Measurements from ENCODE around the gene AMOTL2. TPM values are rescaled to one million over a fixed set of nuclear protein-coding genes. Genes with fewer than 3 reads are reported as not detected.
A peak's percentile ranks its signal among the peaks of the same experiment; 100 is the strongest.

Gene AMOTL2
- total and polyA plus RNA-seq, 4 donors, result 4.2 to 16.7 (median 9.4) TPM

- H3K27ac ChIP-seq (ENCODE audit: low read depth in 1 of 2, low read length in 2 of 2), result peak overlapping the region in 1 of 2 donors; percentile 4
- no peak overlapping the region for H3K4me3 ChIP-seq (ENCODE audit: low read depth in 1 of 3, low read length in 3 of 3)
- no peaks in the 10 kb centered on the region for H3K9me3 ChIP-seq (ENCODE audit: control insufficient read depth in 4 of 4, low read length in 3 of 4)
- 88% methylated on average over 3 of the region's 3 CpGs for WGBS
- TF ChIP-seq SP1 (IDR thresholded peaks at IDR 0.05) (no peak), FOXA2 (IDR thresholded peaks at IDR 0.05) (no peak), RXRA (IDR thresholded peaks at IDR 0.05) (no peak), FOXA1 (IDR thresholded peaks at IDR 0.05) (no peak)
- TF ChIP-seq, protein P1, sequence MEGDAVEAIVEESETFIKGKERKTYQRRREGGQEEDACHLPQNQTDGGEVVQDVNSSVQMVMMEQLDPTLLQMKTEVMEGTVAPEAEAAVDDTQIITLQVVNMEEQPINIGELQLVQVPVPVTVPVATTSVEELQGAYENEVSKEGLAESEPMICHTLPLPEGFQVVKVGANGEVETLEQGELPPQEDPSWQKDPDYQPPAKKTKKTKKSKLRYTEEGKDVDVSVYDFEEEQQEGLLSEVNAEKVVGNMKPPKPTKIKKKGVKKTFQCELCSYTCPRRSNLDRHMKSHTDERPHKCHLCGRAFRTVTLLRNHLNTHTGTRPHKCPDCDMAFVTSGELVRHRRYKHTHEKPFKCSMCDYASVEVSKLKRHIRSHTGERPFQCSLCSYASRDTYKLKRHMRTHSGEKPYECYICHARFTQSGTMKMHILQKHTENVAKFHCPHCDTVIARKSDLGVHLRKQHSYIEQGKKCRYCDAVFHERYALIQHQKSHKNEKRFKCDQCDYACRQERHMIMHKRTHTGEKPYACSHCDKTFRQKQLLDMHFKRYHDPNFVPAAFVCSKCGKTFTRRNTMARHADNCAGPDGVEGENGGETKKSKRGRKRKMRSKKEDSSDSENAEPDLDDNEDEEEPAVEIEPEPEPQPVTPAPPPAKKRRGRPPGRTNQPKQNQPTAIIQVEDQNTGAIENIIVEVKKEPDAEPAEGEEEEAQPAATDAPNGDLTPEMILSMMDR (IDR thresholded peaks at IDR 0.05; ENCODE audit: low read depth, low read length, missing input control), result no peak
- H3K4me1 ChIP-seq (ENCODE audit: control insufficient read depth in 4 of 4, insufficient read depth in 4 of 4, low read length in 3 of 4), result no peaks in the 10 kb centered on the region
- H3K9ac ChIP-seq (ENCODE audit: low read depth in 1 of 2, low read length in 2 of 2), result no peak overlapping the region
- H3K36me3 ChIP-seq (ENCODE audit: control insufficient read depth in 4 of 4, insufficient read depth in 3 of 4, low read depth in 1 of 4, low read length in 3 of 4), result no peaks in the 10 kb centered on the region
- no peak for DNase-seq (ENCODE audit: low spot score)
- H3K27me3 ChIP-seq (ENCODE audit: control insufficient read depth in 4 of 4, insufficient read depth in 4 of 4, low read length in 3 of 4), result no peaks in the 10 kb centered on the region
Measured at GRCh38 chr3:134334231-134334900, 39.9 kb downstream of the AMOTL2 start.

- H3K27ac ChIP-seq (ENCODE audit: low read depth in 1 of 2, low read length in 2 of 2), result peak overlapping the region in 1 of 2 donors; percentile 4
- no peak overlapping the region for H3K4me3 ChIP-seq (ENCODE audit: low read depth in 1 of 3, low read length in 3 of 3)
- WGBS, result 88% methylated on average over 10 of the region's 10 CpGs
- H3K36me3 ChIP-seq (ENCODE audit: control insufficient read depth in 4 of 4, insufficient read depth in 3 of 4, low read depth in 1 of 4, low read length in 3 of 4), result no peaks in the 10 kb centered on the region
- no peaks in the 10 kb centered on the region for H3K4me1 ChIP-seq (ENCODE audit: control insufficient read depth in 4 of 4, insufficient read depth in 4 of 4, low read length in 3 of 4)
- no peak for DNase-seq (ENCODE audit: low spot score)
- H3K9ac ChIP-seq (ENCODE audit: low read depth in 1 of 2, low read length in 2 of 2), result no peak overlapping the region
- no peaks in the 10 kb centered on the region for H3K9me3 ChIP-seq (ENCODE audit: control insufficient read depth in 4 of 4, low read length in 3 of 4)
- no peaks in the 10 kb centered on the region for H3K27me3 ChIP-seq (ENCODE audit: control insufficient read depth in 4 of 4, insufficient read depth in 4 of 4, low read length in 3 of 4)
- TF ChIP-seq NR2F2 (IDR thresholded peaks at IDR 0.05) (peak; percentile 45), GABPA (IDR thresholded peaks at IDR 0.05 in 1 of 2, conservative IDR thresholded peaks at IDR 0.05 in 1 of 2) (no peak), RXRA (IDR thresholded peaks at IDR 0.05) (peak in 1 of 2 donors; percentile 42), TAF1 (conservative IDR thresholded peaks at IDR 0.05) (no peak), SP1 (IDR thresholded peaks at IDR 0.05) (no peak)
Measured at GRCh38 chr3:134333522-134334181, 40.6 kb downstream of the AMOTL2 start.

DNA sequence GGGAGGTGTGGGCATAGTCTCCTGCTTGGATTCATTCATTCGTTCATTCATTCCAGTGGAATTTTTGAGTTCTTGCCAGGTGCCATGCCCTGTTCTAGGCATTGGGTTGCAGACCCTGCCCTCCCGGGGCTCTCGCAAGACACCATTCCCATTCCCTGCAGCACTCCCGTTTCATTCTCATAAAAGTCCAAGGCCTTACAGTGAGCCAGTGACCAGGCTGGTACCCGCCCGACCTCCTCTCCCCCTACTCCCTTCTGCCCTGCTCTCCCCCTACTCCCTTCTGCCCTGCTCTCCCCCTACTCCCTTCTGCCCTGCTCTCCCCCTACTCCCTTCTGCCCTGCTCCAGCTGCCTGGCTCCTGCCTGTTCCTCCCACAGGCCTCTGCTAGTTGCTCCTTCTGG lies 41.9 kb downstream of the AMOTL2 start:
- no peaks in the 10 kb centered on the region for H3K4me1 ChIP-seq (ENCODE audit: control insufficient read depth in 4 of 4, insufficient read depth in 4 of 4, low read length in 3 of 4)
- H3K27me3 ChIP-seq (ENCODE audit: control insufficient read depth in 4 of 4, insufficient read depth in 4 of 4, low read length in 3 of 4), result no peaks in the 10 kb centered on the region
- H3K9me3 ChIP-seq (ENCODE audit: control insufficient read depth in 4 of 4, low read length in 3 of 4), result no peaks in the 10 kb centered on the region
- DNase-seq (ENCODE audit: low spot score), result no peak
- no peak overlapping the region for H3K4me3 ChIP-seq (ENCODE audit: low read depth in 1 of 3, low read length in 3 of 3)
- 93% methylated on average over 6 of the region's 6 CpGs for WGBS
- H3K27ac ChIP-seq (ENCODE audit: low read depth in 1 of 2, low read length in 2 of 2), result no peak overlapping the region
- H3K36me3 ChIP-seq (ENCODE audit: control insufficient read depth in 4 of 4, insufficient read depth in 3 of 4, low read depth in 1 of 4, low read length in 3 of 4), result no peaks in the 10 kb centered on the region
- H3K9ac ChIP-seq (ENCODE audit: low read depth in 1 of 2, low read length in 2 of 2), result no peak overlapping the region
- TF ChIP-seq, protein P2, sequence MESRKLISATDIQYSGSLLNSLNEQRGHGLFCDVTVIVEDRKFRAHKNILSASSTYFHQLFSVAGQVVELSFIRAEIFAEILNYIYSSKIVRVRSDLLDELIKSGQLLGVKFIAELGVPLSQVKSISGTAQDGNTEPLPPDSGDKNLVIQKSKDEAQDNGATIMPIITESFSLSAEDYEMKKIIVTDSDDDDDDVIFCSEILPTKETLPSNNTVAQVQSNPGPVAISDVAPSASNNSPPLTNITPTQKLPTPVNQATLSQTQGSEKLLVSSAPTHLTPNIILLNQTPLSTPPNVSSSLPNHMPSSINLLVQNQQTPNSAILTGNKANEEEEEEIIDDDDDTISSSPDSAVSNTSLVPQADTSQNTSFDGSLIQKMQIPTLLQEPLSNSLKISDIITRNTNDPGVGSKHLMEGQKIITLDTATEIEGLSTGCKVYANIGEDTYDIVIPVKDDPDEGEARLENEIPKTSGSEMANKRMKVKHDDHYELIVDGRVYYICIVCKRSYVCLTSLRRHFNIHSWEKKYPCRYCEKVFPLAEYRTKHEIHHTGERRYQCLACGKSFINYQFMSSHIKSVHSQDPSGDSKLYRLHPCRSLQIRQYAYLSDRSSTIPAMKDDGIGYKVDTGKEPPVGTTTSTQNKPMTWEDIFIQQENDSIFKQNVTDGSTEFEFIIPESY (IDR thresholded peaks at IDR 0.05), result no peak
- TF ChIP-seq NR2F2 (IDR thresholded peaks at IDR 0.05) (no peak), EGR1 (IDR thresholded peaks at IDR 0.05; ENCODE audit: low read depth in 2 of 2) (no peak), YY1 (IDR thresholded peaks at IDR 0.05) (no peak), FOXA2 (IDR thresholded peaks at IDR 0.05) (no peak), SP1 (IDR thresholded peaks at IDR 0.05) (no peak), HNF4A (conservative IDR thresholded peaks at IDR 0.05) (no peak), ATF3 (IDR thresholded peaks at IDR 0.05) (no peak), GABPA (IDR thresholded peaks at IDR 0.05 in 1 of 2, conservative IDR thresholded peaks at IDR 0.05 in 1 of 2) (no peak), HNF4G (IDR thresholded peaks at IDR 0.05) (no peak), FOXA1 (IDR thresholded peaks at IDR 0.05) (no peak), RAD21 (IDR thresholded peaks at IDR 0.05) (no peak), JUND (IDR thresholded peaks at IDR 0.05) (no peak), MAX (IDR thresholded peaks at IDR 0.05) (no peak), RXRA (IDR thresholded peaks at IDR 0.05) (no peak), TAF1 (conservative IDR thresholded peaks at IDR 0.05) (no peak), REST (IDR thresholded peaks at IDR 0.05) (no peak)
